ENCODE data around the gene LRP1-AS.

The LRP1-AS gene

DNA sequence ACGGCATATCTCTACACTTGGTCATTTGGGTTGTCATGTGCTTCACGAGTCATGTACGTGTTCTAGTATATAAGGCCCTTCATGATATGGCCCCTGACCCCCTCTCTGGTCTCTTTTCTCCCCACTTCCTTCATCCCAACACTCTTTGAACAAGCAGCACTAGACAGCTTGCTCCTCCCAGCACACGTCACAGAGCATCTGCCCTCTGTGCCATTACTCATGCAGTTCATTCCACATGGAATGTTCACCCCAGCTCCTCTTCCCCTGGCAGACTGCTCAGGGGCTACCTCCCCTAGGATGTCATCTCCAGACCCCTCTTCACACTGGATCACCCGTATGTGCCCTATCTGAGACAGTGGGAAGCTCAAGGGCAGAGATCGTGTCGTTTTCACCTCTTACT, 14.1 kb upstream of the LRP1-AS start:
- Histone ChIP-seq H3K9me3 (no peaks in the 10 kb centered on the region; the same call in 1 of the 2 replicates), H3K36me3 (no peaks in the 10 kb centered on the region), H3K4me3 (ENCODE audit: low read depth, low read length) (no peak overlapping the region), H3K27me3 (no peaks in the 10 kb centered on the region), H3K4me1 (peaks cover 10% of the 10 kb centered on the region; the same call in 1 of the 2 replicates)
- no peak for DNase-seq
- TF ChIP-seq CTCF (IDR thresholded peaks at IDR 0.05; ENCODE audit: low read depth, low read length) = no peak

- no peak for DNase-seq
- H3K4me3 ChIP-seq (ENCODE audit: low read depth, low read length) = no peak overlapping the region
- TF ChIP-seq CTCF (IDR thresholded peaks at IDR 0.05; ENCODE audit: low read depth, low read length) = no peak
- H3K36me3 ChIP-seq = no peaks in the 10 kb centered on the region
- no peaks in the 10 kb centered on the region; the same call in 1 of the 2 replicates for H3K9me3 ChIP-seq
- peaks cover 10% of the 10 kb centered on the region; the same call in 1 of the 2 replicates for H3K4me1 ChIP-seq
- H3K27me3 ChIP-seq = no peaks in the 10 kb centered on the region
Observed at GRCh38 chr12:57160741-57161140, 13.3 kb upstream of the LRP1-AS start.

GRCh38 chr12:57160040-57160439, 12.6 kb upstream of the LRP1-AS start:
- no peak for DNase-seq
- Histone ChIP-seq H3K9me3 (no peaks in the 10 kb centered on the region; the same call in 1 of the 2 replicates), H3K4me1 (peaks cover 10% of the 10 kb centered on the region), H3K27me3 (no peaks in the 10 kb centered on the region), H3K4me3 (ENCODE audit: low read depth, low read length) (no peak overlapping the region), H3K36me3 (no peaks in the 10 kb centered on the region)
- TF ChIP-seq CTCF (IDR thresholded peaks at IDR 0.05; ENCODE audit: low read depth, low read length) = no peak

- TF ChIP-seq CTCF (IDR thresholded peaks at IDR 0.05; ENCODE audit: low read depth, low read length) = no peak
- no peaks in the 10 kb centered on the region for H3K36me3 ChIP-seq
- no peak for DNase-seq
Observed at GRCh38 chr12:57159311-57159710, 11.9 kb upstream of the LRP1-AS start.

DNA sequence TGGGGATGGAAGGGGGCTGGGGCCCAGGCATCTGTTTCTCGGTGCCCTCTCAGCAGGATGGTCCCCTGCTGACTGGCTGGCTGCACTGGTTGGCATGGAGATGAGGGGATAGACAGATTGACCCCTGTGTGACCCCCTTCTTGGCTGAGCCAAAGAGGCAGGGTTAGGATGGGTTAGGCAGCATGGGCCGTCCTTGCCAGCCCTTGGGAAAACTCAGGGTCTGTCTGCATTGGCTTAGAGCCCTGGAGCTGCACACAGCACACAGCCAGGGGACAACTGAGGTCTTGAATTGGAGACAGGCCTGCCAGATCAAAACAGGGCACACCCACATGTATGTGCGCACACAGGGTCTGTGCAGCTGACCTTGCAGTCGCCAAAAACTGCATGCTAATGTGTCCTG, 11.2 kb upstream of the LRP1-AS start:
- TF ChIP-seq CTCF (IDR thresholded peaks at IDR 0.05; ENCODE audit: low read depth, low read length) = no peak
- H3K4me3 ChIP-seq (ENCODE audit: low read depth, low read length) = no peak overlapping the region
- H3K4me1 ChIP-seq = peaks cover 22% of the 10 kb centered on the region
- no peaks in the 10 kb centered on the region for H3K27me3 ChIP-seq
- DNase-seq = peak; percentile 41
- no peaks in the 10 kb centered on the region for H3K36me3 ChIP-seq
- H3K9me3 ChIP-seq = no peaks in the 10 kb centered on the region; the same call in none of the 2 replicates

More at GRCh38 chr12:57159311-57159710, 11.9 kb upstream of the LRP1-AS start:
- Histone ChIP-seq H3K4me3 (ENCODE audit: low read depth, low read length) (no peak overlapping the region), H3K9me3 (no peaks in the 10 kb centered on the region; the same call in 1 of the 2 replicates), H3K4me1 (peaks cover 15% of the 10 kb centered on the region), H3K27me3 (no peaks in the 10 kb centered on the region)

- no peak for TF ChIP-seq CTCF (IDR thresholded peaks at IDR 0.05; ENCODE audit: low read depth, low read length)
- Histone ChIP-seq H3K27me3 (no peaks in the 10 kb centered on the region), H3K9me3 (no peaks in the 10 kb centered on the region; the same call in none of the 2 replicates), H3K4me1 (peaks cover 27% of the 10 kb centered on the region), H3K4me3 (ENCODE audit: low read depth, low read length) (no peak overlapping the region), H3K36me3 (no peaks in the 10 kb centered on the region)
- no peak for DNase-seq
Observed at GRCh38 chr12:57158186-57158585, 10.8 kb upstream of the LRP1-AS start.
